K562 (cell line): ENCODE results near the gene HIRIP3. TPM values are rescaled to one million over a fixed set of nuclear protein-coding genes. Genes with fewer than 3 reads are reported as not detected.
A peak's percentile ranks its signal among the peaks of the same experiment; 100 is the strongest.

Experiments used
- CBX5 ChIP-seq: IDR thresholded peaks from 2 replicates; pipeline ENCODE4 v1.6.1; 2014; ENCODE audit warnings: low read depth, borderline replicate concordance
- ZFP36 ChIP-seq: fragments of 150-350 bp; IDR thresholded peaks from 2 replicates; pipeline ENCODE4 v1.6.1; 2018; ENCODE audit warnings: low read length, low read depth; ENCODE audit not compliant: partially characterized antibody
- polyA plus RNA-seq, 8 experiments: library from polyadenylated mRNA; depleted of rRNA in 4 of 8; stranded (reverse) in 5 of 8; unstranded in 3 of 8; fragments of >200 nt; fragmentation: Nextera tagmentation in 2 of 8; fragmentation: Illumina TruSeq in 1 of 8; extraction: Ambion mirVana in 2 of 8; extraction: Trizol in 1 of 8; gene quantifications; 2 replicates each; pipeline versions ENCODE4 v1.2.1 to v1.2.3, GENCODE V29; 2011 to 2014; ENCODE audit warnings: inconsistent platforms in 1 of 8, missing spikeins in 1 of 8
- total RNA-seq, 7 experiments: library from RNA; depleted of rRNA in 6 of 7; stranded (reverse); fragments of >200 nt in 6 of 7; fragmentation: Illumina TruSeq in 2 of 7; extraction: Trizol in 2 of 7; gene quantifications; 2 replicates each; pipeline versions ENCODE4 v1.2.1 to v1.2.3, GENCODE V29; 2011 to 2021; ENCODE audit warnings: low replicate concordance in 1 of 7
- TF ChIP-seq, protein P1 (sequence below): fragments of 250-450 bp; sonication (Bioruptor Pico); IDR thresholded peaks from 2 replicates; pipeline ENCODE4 v1.5.0; 2021; ENCODE audit warnings: mild to moderate bottlenecking, borderline replicate concordance
- TF ChIP-seq, protein P2 (sequence below): sonication (generic); formaldehyde crosslinking; IDR thresholded peaks from 2 replicates; pipeline ENCODE4 v1.8.1; 2023; ENCODE audit warnings: mild to moderate bottlenecking, missing genetic modification reagents

The HIRIP3 gene
- total and polyA plus RNA-seq, 9 of the 15 experiments (the other 6 are each of a cell fraction or from before 2014, with no cell fraction given) = 3.3 to 38.2 (median 18.2) TPM

DNA sequence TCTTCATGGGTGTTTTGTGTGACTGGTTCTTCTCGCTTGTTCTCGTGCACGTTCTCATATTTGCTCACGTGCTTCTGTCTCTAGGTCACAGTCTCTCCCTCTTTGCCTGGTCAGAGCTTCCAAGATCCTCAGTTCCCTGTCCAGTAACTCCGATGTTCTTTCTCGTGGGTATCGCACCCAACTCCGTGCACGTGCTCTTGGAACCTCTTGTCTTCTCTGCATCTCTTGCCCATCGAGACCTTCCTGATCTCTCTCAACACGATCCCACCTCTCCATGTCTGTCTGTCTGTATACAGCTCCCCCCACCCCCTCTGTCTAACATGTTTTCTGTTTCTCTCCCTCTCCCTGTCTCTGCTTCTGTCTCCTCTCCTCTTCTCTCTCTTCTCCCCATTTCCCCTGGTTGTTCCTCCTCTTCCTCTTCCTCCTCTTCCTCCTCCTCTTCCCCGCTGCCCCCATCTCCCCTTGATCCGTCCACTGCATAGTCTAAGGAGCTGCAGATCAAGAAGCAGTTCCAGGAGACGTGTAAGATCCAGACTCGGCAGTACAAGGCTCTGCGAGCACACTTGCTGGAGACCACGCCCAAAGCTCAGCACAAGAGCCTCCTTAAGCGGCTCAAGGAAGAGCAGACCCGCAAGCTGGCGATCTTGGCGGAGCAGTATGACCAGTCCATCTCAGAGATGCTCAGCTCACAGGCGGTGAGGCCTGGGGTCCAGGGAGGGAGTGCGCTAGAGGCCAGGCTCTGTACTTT is 6.1 kb downstream of the HIRIP3 start (continued):
- TF ChIP-seq, protein P1, sequence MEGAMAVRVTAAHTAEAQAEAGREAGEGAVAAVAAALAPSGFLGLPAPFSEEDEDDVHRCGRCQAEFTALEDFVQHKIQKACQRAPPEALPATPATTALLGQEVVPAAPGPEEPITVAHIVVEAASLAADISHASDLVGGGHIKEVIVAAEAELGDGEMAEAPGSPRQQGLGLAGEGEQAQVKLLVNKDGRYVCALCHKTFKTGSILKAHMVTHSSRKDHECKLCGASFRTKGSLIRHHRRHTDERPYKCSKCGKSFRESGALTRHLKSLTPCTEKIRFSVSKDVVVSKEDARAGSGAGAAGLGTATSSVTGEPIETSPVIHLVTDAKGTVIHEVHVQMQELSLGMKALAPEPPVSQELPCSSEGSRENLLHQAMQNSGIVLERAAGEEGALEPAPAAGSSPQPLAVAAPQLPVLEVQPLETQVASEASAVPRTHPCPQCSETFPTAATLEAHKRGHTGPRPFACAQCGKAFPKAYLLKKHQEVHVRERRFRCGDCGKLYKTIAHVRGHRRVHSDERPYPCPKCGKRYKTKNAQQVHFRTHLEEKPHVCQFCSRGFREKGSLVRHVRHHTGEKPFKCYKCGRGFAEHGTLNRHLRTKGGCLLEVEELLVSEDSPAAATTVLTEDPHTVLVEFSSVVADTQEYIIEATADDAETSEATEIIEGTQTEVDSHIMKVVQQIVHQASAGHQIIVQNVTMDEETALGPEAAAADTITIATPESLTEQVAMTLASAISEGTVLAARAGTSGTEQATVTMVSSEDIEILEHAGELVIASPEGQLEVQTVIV (CRISPR knock-in tag) = no peak
- TF ChIP-seq, protein P2, sequence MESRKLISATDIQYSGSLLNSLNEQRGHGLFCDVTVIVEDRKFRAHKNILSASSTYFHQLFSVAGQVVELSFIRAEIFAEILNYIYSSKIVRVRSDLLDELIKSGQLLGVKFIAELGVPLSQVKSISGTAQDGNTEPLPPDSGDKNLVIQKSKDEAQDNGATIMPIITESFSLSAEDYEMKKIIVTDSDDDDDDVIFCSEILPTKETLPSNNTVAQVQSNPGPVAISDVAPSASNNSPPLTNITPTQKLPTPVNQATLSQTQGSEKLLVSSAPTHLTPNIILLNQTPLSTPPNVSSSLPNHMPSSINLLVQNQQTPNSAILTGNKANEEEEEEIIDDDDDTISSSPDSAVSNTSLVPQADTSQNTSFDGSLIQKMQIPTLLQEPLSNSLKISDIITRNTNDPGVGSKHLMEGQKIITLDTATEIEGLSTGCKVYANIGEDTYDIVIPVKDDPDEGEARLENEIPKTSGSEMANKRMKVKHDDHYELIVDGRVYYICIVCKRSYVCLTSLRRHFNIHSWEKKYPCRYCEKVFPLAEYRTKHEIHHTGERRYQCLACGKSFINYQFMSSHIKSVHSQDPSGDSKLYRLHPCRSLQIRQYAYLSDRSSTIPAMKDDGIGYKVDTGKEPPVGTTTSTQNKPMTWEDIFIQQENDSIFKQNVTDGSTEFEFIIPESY = peak; percentile 84
- TF ChIP-seq CBX5 (no peak), ZFP36 (no peak)
